K562 (cell line): ENCODE results near the gene C1orf198. TPM values are rescaled to one million over a fixed set of nuclear protein-coding genes. Genes with fewer than 3 reads are reported as not detected.

Source experiments
- ATAC-seq: fragments of 200-7000 bp; cut with Tn5 transposase; 3 replicates; pipeline ENCODE4 v1.9.1; 2020; ENCODE audit warnings: moderate library complexity
- BruUV-seq: library from RNA; stranded (reverse); fragments of 400-500 nt; replicated peaks from 2 replicates; lab custom pipeline; 2021; lab: Mats Ljungman, UMichigan
- CTCF ChIA-PET: fragments of 300-600 bp; formaldehyde crosslinking; extraction: SDS; loops from one replicate; lab custom pipeline; 2021; ENCODE audit warnings: low intra/inter-chr PET ratio; lab: Yijun Ruan, JAX
- POLR2A ChIA-PET: fragments of 300-600, 350-650 bp; sonication (Branson Sonifier 250); formaldehyde crosslinking; extraction: SDS; loops from one replicate; lab custom pipeline; 2021; ENCODE audit warnings: antibody characterized with exemption, inconsistent platforms; lab: Yijun Ruan, JAX
- DNase-seq, 4 experiments: peaks; one replicate each; pipeline versions ENCODE4 v3.0.0 to v3.0.0-alpha.2; 2011 to 2018; ENCODE audit warnings: low spot score in 3 of 4, mixed read lengths in 3 of 4; ENCODE audit errors: extremely low read depth in 1 of 4
- FAIRE-seq: peaks from 2 replicates; lab custom pipeline; 2011; peaks lifted over from hg19 to GRCh38; lab: Jason Lieb, UNC
- H2AFZ ChIP-seq: 2 replicates; pipeline ENCODE4 v1.6.0; 2011; ENCODE audit warnings: low read depth, low read length, control low read depth, inconsistent platforms
- H3K27ac ChIP-seq: fragments of 200-600 bp; 3 replicates; pipeline ENCODE4 v1.8.0; 2011; ENCODE audit warnings: low read depth, mild to moderate bottlenecking, control low read depth, inconsistent platforms, low read length, moderate library complexity, mixed read lengths; ENCODE audit errors: extremely low read depth
- H3K27me3 ChIP-seq, 2 experiments: fragments of 300-600 bp in 1 of 2; 2 replicates in 1 of 2; 3 replicates in 1 of 2; pipeline versions ENCODE4 v1.6.0 to v1.8.0; 2011; ENCODE audit warnings: inconsistent platforms in 2 of 2, low read length in 2 of 2, mild to moderate bottlenecking in 1 of 2, mixed read lengths in 1 of 2, moderate library complexity in 1 of 2; ENCODE audit not compliant: control insufficient read depth in 2 of 2, insufficient read depth in 2 of 2
- H3K36me3 ChIP-seq: fragments of 300-600 bp; 3 replicates; pipeline ENCODE4 v1.8.0; 2011; ENCODE audit warnings: mild to moderate bottlenecking, low read length, inconsistent platforms; ENCODE audit not compliant: control insufficient read depth, insufficient read depth
- H3K4me1 ChIP-seq, 2 experiments: fragments of 200-600 bp in 1 of 2; replicated peaks in 1 of 2; 2 replicates in 1 of 2; 3 replicates in 1 of 2; pipeline versions ENCODE4 v1.5.1 to v1.8.0; 2011; ENCODE audit warnings: inconsistent platforms in 2 of 2, low read length in 2 of 2, mild to moderate bottlenecking in 1 of 2, mixed read lengths in 1 of 2, moderate library complexity in 1 of 2; ENCODE audit not compliant: control insufficient read depth in 2 of 2, insufficient read depth in 2 of 2
- H3K4me2 ChIP-seq: 2 replicates; pipeline ENCODE4 v1.6.1; 2011; ENCODE audit warnings: low read length, control low read depth, inconsistent platforms, mixed read lengths; ENCODE audit not compliant: insufficient read depth
- H3K4me3 ChIP-seq: fragments of 200-600 bp; sonication (generic), shearing (Covaris generic); 2 replicates; pipeline ENCODE4 v1.5.1; 2016; ENCODE audit warnings: control low read depth, inconsistent platforms
- H3K79me2 ChIP-seq: fragments of 200-600 bp; 3 replicates; pipeline ENCODE4 v1.8.0; 2011; ENCODE audit warnings: low read length, inconsistent platforms; ENCODE audit not compliant: control insufficient read depth, insufficient read depth
- H3K9ac ChIP-seq, 2 experiments: 2 replicates each; pipeline versions ENCODE4 v1.6.0 to v1.6.1; 2011; ENCODE audit warnings: low read depth in 2 of 2, low read length in 2 of 2, control low read depth in 1 of 2, inconsistent platforms in 1 of 2, mild to moderate bottlenecking in 1 of 2, mixed read lengths in 1 of 2; ENCODE audit not compliant: insufficient read depth in 1 of 2
- H3K9me1 ChIP-seq: one replicate; pipeline ENCODE4 v1.6.0; 2011; ENCODE audit warnings: inconsistent platforms, mild to moderate bottlenecking, low read length, moderate library complexity; ENCODE audit not compliant: control insufficient read depth, insufficient read depth
- H3K9me3 ChIP-seq: replicated peaks from 2 replicates; pipeline ENCODE4 v1.5.1; 2011; ENCODE audit warnings: low read depth, low read length, inconsistent platforms; ENCODE audit not compliant: control insufficient read depth, insufficient read depth
- H4K20me1 ChIP-seq: replicated peaks from 2 replicates; pipeline ENCODE4 v1.6.1; 2011; ENCODE audit warnings: low read length, inconsistent platforms, mixed read lengths; ENCODE audit not compliant: control insufficient read depth, insufficient read depth
- ETV6 ChIP-seq, 3 experiments: fragments of 150-350 bp in 1 of 3; sonication (generic) in 1 of 3; formaldehyde crosslinking in 1 of 3; IDR thresholded peaks; 2 replicates each; pipeline versions ENCODE4 v1.6.1 to v1.8.0; 2014 to 2022; ENCODE audit warnings: borderline replicate concordance in 2 of 3, low read depth in 2 of 3, antibody characterized with exemption in 1 of 3, low read length in 1 of 3, mild to moderate bottlenecking in 1 of 3, missing genetic modification reagents in 1 of 3
- FOXJ2 ChIP-seq: fragments of 200-800 bp; sonication (Bioruptor generic); IDR thresholded peaks from 2 replicates; pipeline ENCODE4 v1.6.1; 2016; ENCODE audit warnings: missing genetic modification characterization, missing compliant biosample characterization
- MGA ChIP-seq: fragments of 450-650 bp; IDR thresholded peaks from 2 replicates; pipeline ENCODE4 v1.6.1; 2016; ENCODE audit warnings: mild to moderate bottlenecking, moderate library complexity
- RAD51 ChIP-seq: fragments of 450-650 bp; IDR thresholded peaks from 2 replicates; pipeline ENCODE4 v1.7.1; 2016; ENCODE audit warnings: low read depth, mild to moderate bottlenecking, borderline replicate concordance
- ZNF253 ChIP-seq: fragments of 250-450 bp; sonication (Bioruptor Pico); conservative IDR thresholded peaks from 2 replicates; pipeline ENCODE4 v1.6.1; 2021; ENCODE audit warnings: mild to moderate bottlenecking
- ZNF75A ChIP-seq: fragments of 450-650 bp; formaldehyde crosslinking; IDR thresholded peaks from 2 replicates; pipeline ENCODE4 v1.4.0; 2020; ENCODE audit warnings: mild to moderate bottlenecking
- WGBS: fragments of 100-300 bp; shearing (Covaris generic); methylation state at CpG from one replicate; pipeline ENCODE4 v1.1.6; 2016; ENCODE audit warnings: low coverage, mixed read lengths; ENCODE audit not compliant: insufficient coverage; ENCODE audit errors: missing lambda C conversion rate; 5-methylcytosine and 5-hydroxymethylcytosine counted together
- in situ Hi-C: fragments of 300-500 bp; cut with MboI; formaldehyde crosslinking; loops from 4 replicates; pipeline ENCODE4 v1.15.0; 2018; ENCODE audit warnings: inconsistent platforms, mixed read lengths
- intact Hi-C: fragments of 100-400 bp; cut with micrococcal nuclease; formaldehyde crosslinking; loops from 2 replicates; pipeline ENCODE4 v1.14.2; 2022
- polyA plus RNA-seq, 8 experiments: library from polyadenylated mRNA; depleted of rRNA in 4 of 8; stranded (reverse) in 5 of 8; unstranded in 3 of 8; fragments of >200 nt; fragmentation: Nextera tagmentation in 2 of 8; fragmentation: Illumina TruSeq in 1 of 8; extraction: Ambion mirVana in 2 of 8; extraction: Trizol in 1 of 8; gene quantifications; 2 replicates each; pipeline versions ENCODE4 v1.2.1 to v1.2.3, GENCODE V29; 2011 to 2014; ENCODE audit warnings: inconsistent platforms in 1 of 8, missing spikeins in 1 of 8
- total RNA-seq, 7 experiments: library from RNA; depleted of rRNA in 6 of 7; stranded (reverse); fragments of >200 nt in 6 of 7; fragmentation: Illumina TruSeq in 2 of 7; extraction: Trizol in 2 of 7; gene quantifications; 2 replicates each; pipeline versions ENCODE4 v1.2.1 to v1.2.3, GENCODE V29; 2011 to 2021; ENCODE audit warnings: low replicate concordance in 1 of 7
- TF ChIP-seq, protein P1 (sequence below), 2 experiments: fragments of 150-350 bp in 1 of 2; IDR thresholded peaks; 2 replicates each; pipeline ENCODE4 v1.6.1; 2012 to 2016; ENCODE audit warnings: low read depth in 2 of 2, low read length in 2 of 2, mild to moderate bottlenecking in 1 of 2, moderate library complexity in 1 of 2

Gene C1orf198
- total and polyA plus RNA-seq, 9 of the 15 experiments (the other 6 are each of a cell fraction or from before 2014, with no cell fraction given): 2.0 to 15.1 (median 10.4) TPM

- Histone ChIP-seq H3K36me3 (no peaks in the 10 kb centered on the region), H3K4me3 (no peak overlapping the region), H4K20me1 (no peaks in the 10 kb centered on the region), H3K27me3 (peaks cover 5 to 25% of the 10 kb centered on the region in 2 experiments; a peak in 4 of 5 replicates), H3K79me2 (no peaks in the 10 kb centered on the region), H3K9ac (no peak overlapping the region), H2AFZ (no peak overlapping the region), H3K9me1 (no peaks in the 10 kb centered on the region), H3K27ac (no peak overlapping the region), H3K4me2 (no peak overlapping the region), H3K4me1 (peaks cover 0 to 6% of the 10 kb centered on the region in 2 experiments; a peak in 3 of 5 replicates), H3K9me3 (no peaks in the 10 kb centered on the region)
- TF ChIP-seq FOXJ2 (no peak), ETV6 (IDR thresholded peaks at IDR 0.05; ENCODE audit: borderline replicate concordance in 1 of 2, low read depth in 2 of 2, low read length in 1 of 2) (no peak), ETV6 (CRISPR knock-in tag; IDR thresholded peaks at IDR 0.05; ENCODE audit: borderline replicate concordance) (no peak), RAD51 (no peak), ZNF253 (CRISPR knock-in tag) (no peak), MGA (no peak), ZNF75A (CRISPR knock-in tag) (no peak)
- TF ChIP-seq, protein P1, sequence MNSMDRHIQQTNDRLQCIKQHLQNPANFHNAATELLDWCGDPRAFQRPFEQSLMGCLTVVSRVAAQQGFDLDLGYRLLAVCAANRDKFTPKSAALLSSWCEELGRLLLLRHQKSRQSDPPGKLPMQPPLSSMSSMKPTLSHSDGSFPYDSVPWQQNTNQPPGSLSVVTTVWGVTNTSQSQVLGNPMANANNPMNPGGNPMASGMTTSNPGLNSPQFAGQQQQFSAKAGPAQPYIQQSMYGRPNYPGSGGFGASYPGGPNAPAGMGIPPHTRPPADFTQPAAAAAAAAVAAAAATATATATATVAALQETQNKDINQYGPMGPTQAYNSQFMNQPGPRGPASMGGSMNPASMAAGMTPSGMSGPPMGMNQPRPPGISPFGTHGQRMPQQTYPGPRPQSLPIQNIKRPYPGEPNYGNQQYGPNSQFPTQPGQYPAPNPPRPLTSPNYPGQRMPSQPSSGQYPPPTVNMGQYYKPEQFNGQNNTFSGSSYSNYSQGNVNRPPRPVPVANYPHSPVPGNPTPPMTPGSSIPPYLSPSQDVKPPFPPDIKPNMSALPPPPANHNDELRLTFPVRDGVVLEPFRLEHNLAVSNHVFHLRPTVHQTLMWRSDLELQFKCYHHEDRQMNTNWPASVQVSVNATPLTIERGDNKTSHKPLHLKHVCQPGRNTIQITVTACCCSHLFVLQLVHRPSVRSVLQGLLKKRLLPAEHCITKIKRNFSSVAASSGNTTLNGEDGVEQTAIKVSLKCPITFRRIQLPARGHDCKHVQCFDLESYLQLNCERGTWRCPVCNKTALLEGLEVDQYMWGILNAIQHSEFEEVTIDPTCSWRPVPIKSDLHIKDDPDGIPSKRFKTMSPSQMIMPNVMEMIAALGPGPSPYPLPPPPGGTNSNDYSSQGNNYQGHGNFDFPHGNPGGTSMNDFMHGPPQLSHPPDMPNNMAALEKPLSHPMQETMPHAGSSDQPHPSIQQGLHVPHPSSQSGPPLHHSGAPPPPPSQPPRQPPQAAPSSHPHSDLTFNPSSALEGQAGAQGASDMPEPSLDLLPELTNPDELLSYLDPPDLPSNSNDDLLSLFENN (IDR thresholded peaks at IDR 0.05; ENCODE audit: low read depth in 2 of 2, low read length in 2 of 2): no peak
- no TSS peak for BruUV-seq
- 20% methylated on average over 4 of the region's 4 CpGs for whole genome bisulfite sequencing
- FAIRE-seq (no peak), DNase-seq (no peak), ATAC-seq (no peak)
- ChIA-PET POLR2A (interaction anchor here (0.9 to 1.0 kb wide), 2 partner anchors 9 to 40 kb away, joined by 3 to 4 read pairs; partner anchors contain the start of gene C1orf198), CTCF (no interaction called here)
- intact Hi-C loops (no loop called here), in situ Hi-C loops (no loop called here)
Observed at GRCh38 chr1:230828421-230828820, 39.9 kb downstream of the C1orf198 start.
